Measurements from ENCODE around the gene RHOJ. TPM values are rescaled to one million over a fixed set of nuclear protein-coding genes. Genes with fewer than 3 reads are reported as not detected.
A peak's percentile ranks its signal among the peaks of the same experiment; 100 is the strongest.

Gene RHOJ
- total and polyA plus RNA-seq, 2 donors (not counting 3 experiments of a cell fraction or from before 2014, with no cell fraction given) = 191 to 486 TPM

- H3K27ac ChIP-seq (ENCODE audit: insufficient read depth, low read depth, low read length) = peak overlapping the region; percentile 47
- no peak for FAIRE-seq
- H3K9me1 ChIP-seq (replicated peaks; ENCODE audit: control insufficient read depth, extremely low read depth, insufficient read depth, low read length) = no peaks in the 10 kb centered on the region
- ChIA-PET POLR2A (interaction anchor here (0.8 to 1.0 kb wide), 2 partner anchors 22 to 45 kb away, joined by 3 read pairs; partner anchors contain the start of gene RHOJ), CTCF (interaction anchor here (1.1 to 1.8 kb wide), 6 partner anchors 13 to 75 kb away, joined by 3 to 20 read pairs (median 4); no protein-coding TSS in a partner anchor)
- H3K9me3 ChIP-seq (replicated peaks; ENCODE audit: control insufficient read depth, insufficient read depth, low read length) = no peaks in the 10 kb centered on the region
- BruUV-seq (replicated peaks) = no TSS peak
- H3K4me3 ChIP-seq (replicated peaks in 1 of 3; ENCODE audit: insufficient read depth in 1 of 3, low read depth in 1 of 3, low read length in 3 of 3) = no peak overlapping the region
- no peak overlapping the region for H3K4me2 ChIP-seq (ENCODE audit: insufficient read depth, low read length)
- peaks cover 18% of the 10 kb centered on the region for H4K20me1 ChIP-seq (replicated peaks; ENCODE audit: control insufficient read depth, extremely low read depth, insufficient read depth, low read length)
- dilution Hi-C loops (cut with MboI; ENCODE audit: extremely low pct_ligation_motif_present, low sequenced_read_pairs) = no loop called here
- peaks cover 20% of the 10 kb centered on the region for H3K4me1 ChIP-seq (ENCODE audit: control insufficient read depth, extremely low read depth, insufficient read depth, low read length)
- H3K79me2 ChIP-seq (ENCODE audit: control insufficient read depth, insufficient read depth, low read length) = peaks cover 84% of the 10 kb centered on the region
- peaks cover 14 to 24% of the 10 kb centered on the region in 2 experiments for H3K36me3 ChIP-seq (ENCODE audit: control insufficient read depth in 2 of 2, extremely low read depth in 1 of 2, insufficient read depth in 2 of 2, low read length in 2 of 2)
- H3K9ac ChIP-seq (replicated peaks; ENCODE audit: extremely low read depth, insufficient read depth, low read length) = no peak overlapping the region
- H2AFZ ChIP-seq (ENCODE audit: low read depth, low read length) = no peak overlapping the region
- TF ChIP-seq POLR2A (IDR thresholded peaks at IDR 0.05; ENCODE audit: low read depth, low read length) (no peak), CTCF (IDR thresholded peaks at IDR 0.05; ENCODE audit: extremely low read depth in 1 of 2, insufficient read depth in 1 of 2, low read depth in 1 of 2, low read length in 2 of 2) (no peak), MYC (IDR thresholded peaks at IDR 0.05; ENCODE audit: low read depth, low read length) (no peak), JUN (IDR thresholded peaks at IDR 0.05; ENCODE audit: borderline replicate concordance, insufficient read depth, insufficient read length, low read depth) (no peak), GATA2 (IDR thresholded peaks at IDR 0.05; ENCODE audit: insufficient read depth, insufficient read length, low read depth, low read length) (no peak), POLR2AphosphoS5 (IDR thresholded peaks at IDR 0.05; ENCODE audit: insufficient read depth, low read depth, low read length) (no peak), MAX (IDR thresholded peaks at IDR 0.05; ENCODE audit: insufficient read depth, insufficient read length) (no peak)
- intact Hi-C loops (cut with micrococcal nuclease) = no loop called here
- DNase-seq (ENCODE audit: low read depth, low spot score) = peak; percentile 79
- H3K27me3 ChIP-seq (ENCODE audit: control insufficient read depth in 2 of 2, insufficient read depth in 2 of 2, low read length in 2 of 2) = no peaks in the 10 kb centered on the region
Observed at GRCh38 chr14:63249092-63249491, 44.8 kb downstream of the RHOJ start.

Measured in endothelial cell of umbilical vein (primary cell).